Mammary epithelial cell (primary cell): Measurements from ENCODE around the gene NRIP3.

Source experiments
- EZH2 ChIP-seq: IDR thresholded peaks from 2 replicates; pipeline ENCODE4 v1.6.1; 2012; ENCODE audit warnings: low read length, inconsistent platforms, borderline replicate concordance
- TF ChIP-seq, protein P1 (sequence below), 2 donors: IDR thresholded peaks in 1 of 2; conservative IDR thresholded peaks in 1 of 2; 2 replicates each; pipeline ENCODE4 v1.5.1; 2011 to 2012; ENCODE audit warnings: inconsistent platforms in 2 of 2, low read length in 2 of 2, mild to moderate bottlenecking in 2 of 2, control low read depth in 1 of 2, low read depth in 1 of 2; ENCODE audit not compliant: insufficient read depth in 1 of 2; ENCODE audit errors: extremely low read depth in 1 of 2

DNA sequence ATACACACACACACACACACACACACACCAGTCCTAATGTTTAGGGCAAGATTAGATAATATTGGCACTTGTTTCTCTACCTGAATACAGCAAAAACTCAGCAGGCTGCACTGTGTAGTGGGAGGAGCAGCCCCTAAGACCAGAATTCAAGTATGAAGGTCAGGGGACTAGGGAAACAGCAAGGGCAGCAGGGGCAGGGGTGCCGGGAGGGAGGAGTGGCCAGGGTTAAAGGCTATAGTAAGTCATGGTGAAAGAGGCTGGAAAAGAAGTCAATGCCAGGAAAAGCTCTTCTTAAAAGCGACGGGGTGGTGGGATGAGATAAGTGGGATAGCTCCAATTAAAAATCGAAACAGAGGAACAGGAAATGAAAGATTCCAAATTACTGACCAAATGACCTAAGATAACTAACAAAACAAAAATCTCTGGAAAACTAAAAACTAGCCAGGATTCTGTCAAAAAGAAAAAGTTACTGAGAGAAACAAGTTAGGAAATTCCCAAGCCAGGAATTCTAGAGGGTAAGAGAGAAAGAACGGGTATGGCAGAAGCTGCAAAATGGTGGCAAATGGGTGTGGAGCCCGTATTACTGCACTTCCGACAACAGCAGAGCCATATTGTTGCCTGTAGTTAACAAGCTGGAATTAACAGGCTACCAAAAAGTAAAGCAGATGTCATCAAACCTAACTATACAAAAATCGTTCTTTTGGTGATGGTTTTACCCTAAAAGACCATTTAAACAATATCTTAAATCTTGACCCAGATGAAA is 62.3 kb downstream of the NRIP3 start:
- TF ChIP-seq, protein P1, sequence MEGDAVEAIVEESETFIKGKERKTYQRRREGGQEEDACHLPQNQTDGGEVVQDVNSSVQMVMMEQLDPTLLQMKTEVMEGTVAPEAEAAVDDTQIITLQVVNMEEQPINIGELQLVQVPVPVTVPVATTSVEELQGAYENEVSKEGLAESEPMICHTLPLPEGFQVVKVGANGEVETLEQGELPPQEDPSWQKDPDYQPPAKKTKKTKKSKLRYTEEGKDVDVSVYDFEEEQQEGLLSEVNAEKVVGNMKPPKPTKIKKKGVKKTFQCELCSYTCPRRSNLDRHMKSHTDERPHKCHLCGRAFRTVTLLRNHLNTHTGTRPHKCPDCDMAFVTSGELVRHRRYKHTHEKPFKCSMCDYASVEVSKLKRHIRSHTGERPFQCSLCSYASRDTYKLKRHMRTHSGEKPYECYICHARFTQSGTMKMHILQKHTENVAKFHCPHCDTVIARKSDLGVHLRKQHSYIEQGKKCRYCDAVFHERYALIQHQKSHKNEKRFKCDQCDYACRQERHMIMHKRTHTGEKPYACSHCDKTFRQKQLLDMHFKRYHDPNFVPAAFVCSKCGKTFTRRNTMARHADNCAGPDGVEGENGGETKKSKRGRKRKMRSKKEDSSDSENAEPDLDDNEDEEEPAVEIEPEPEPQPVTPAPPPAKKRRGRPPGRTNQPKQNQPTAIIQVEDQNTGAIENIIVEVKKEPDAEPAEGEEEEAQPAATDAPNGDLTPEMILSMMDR (conservative IDR thresholded peaks at IDR 0.05 in 1 of 2, IDR thresholded peaks at IDR 0.05 in 1 of 2; ENCODE audit: extremely low read depth in 1 of 2, insufficient read depth in 1 of 2, low read depth in 1 of 2, low read length in 2 of 2), result no peak
- no peak for TF ChIP-seq EZH2
